ENCODE measurements around the gene GIT2. TPM values are rescaled to one million over a fixed set of nuclear protein-coding genes. Genes with fewer than 3 reads are reported as not detected.

GIT2 gene
- total and polyA plus RNA-seq, 10 of the 15 experiments (the other 5 are each of a cell fraction or from before 2014, with no cell fraction given), result 9.1 to 49.9 (median 43.9) TPM

- Histone ChIP-seq H3K9ac (ENCODE audit: control insufficient read depth, insufficient read depth, low read length) (no peak overlapping the region), H3K27me3 (replicated peaks in 1 of 2; ENCODE audit: control insufficient read depth in 2 of 2, insufficient read depth in 2 of 2, low read length in 1 of 2) (no peaks in the 10 kb centered on the region), H3K4me1 (ENCODE audit: control insufficient read depth, insufficient read depth, low read length) (no peaks in the 10 kb centered on the region), H3K36me3 (ENCODE audit: control insufficient read depth in 2 of 2, insufficient read depth in 2 of 2, low read length in 1 of 2) (peaks cover 14 to 20% of the 10 kb centered on the region in 2 experiments), H3K4me3 (no peak overlapping the region), H3K4me2 (ENCODE audit: control insufficient read depth, insufficient read depth) (no peak overlapping the region), H4K20me1 (ENCODE audit: control insufficient read depth, insufficient read depth) (no peaks in the 10 kb centered on the region), H3K79me2 (ENCODE audit: control insufficient read depth, insufficient read depth, low read length) (no peaks in the 10 kb centered on the region), H2AFZ (ENCODE audit: control insufficient read depth, low read depth, low read length) (no peak overlapping the region), H3K27ac (ENCODE audit: control insufficient read depth, insufficient read depth) (no peak overlapping the region), H3K9me3 (replicated peaks; ENCODE audit: control insufficient read depth, insufficient read depth, low read length) (no peaks in the 10 kb centered on the region)
- no peak for DNase-seq (ENCODE audit: low read depth, low spot score)
- ChIA-PET RAD21 (ENCODE audit: unreplicated experiment) (no interaction called here), SMC1A (ENCODE audit: uncharacterized antibody, unreplicated experiment) (no interaction called here), CTCF (interaction anchor here (1.7 kb wide), 1 partner anchor 48 kb away, joined by 4 read pairs; no protein-coding TSS in a partner anchor), POLR2A (interaction anchor here (1.4 kb wide), 1 partner anchor 8 kb away, joined by 3 read pairs; no protein-coding TSS in a partner anchor)
- WGBS (ENCODE audit: insufficient coverage, insufficient replicate concordance, low lambda C conversion rate, missing lambda C conversion rate), result 80% methylated on average over 5 of the region's 5 CpGs
- intact Hi-C loops (cut with micrococcal nuclease; ENCODE audit: unreplicated experiment) (no loop called here), in situ Hi-C loops (cut with MboI) (no loop called here)
- no peak for ATAC-seq
- TF ChIP-seq, protein P1, sequence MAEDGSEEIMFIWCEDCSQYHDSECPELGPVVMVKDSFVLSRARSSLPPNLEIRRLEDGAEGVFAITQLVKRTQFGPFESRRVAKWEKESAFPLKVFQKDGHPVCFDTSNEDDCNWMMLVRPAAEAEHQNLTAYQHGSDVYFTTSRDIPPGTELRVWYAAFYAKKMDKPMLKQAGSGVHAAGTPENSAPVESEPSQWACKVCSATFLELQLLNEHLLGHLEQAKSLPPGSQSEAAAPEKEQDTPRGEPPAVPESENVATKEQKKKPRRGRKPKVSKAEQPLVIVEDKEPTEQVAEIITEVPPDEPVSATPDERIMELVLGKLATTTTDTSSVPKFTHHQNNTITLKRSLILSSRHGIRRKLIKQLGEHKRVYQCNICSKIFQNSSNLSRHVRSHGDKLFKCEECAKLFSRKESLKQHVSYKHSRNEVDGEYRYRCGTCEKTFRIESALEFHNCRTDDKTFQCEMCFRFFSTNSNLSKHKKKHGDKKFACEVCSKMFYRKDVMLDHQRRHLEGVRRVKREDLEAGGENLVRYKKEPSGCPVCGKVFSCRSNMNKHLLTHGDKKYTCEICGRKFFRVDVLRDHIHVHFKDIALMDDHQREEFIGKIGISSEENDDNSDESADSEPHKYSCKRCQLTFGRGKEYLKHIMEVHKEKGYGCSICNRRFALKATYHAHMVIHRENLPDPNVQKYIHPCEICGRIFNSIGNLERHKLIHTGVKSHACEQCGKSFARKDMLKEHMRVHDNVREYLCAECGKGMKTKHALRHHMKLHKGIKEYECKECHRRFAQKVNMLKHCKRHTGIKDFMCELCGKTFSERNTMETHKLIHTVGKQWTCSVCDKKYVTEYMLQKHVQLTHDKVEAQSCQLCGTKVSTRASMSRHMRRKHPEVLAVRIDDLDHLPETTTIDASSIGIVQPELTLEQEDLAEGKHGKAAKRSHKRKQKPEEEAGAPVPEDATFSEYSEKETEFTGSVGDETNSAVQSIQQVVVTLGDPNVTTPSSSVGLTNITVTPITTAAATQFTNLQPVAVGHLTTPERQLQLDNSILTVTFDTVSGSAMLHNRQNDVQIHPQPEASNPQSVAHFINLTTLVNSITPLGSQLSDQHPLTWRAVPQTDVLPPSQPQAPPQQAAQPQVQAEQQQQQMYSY (CRISPR knock-in tag; IDR thresholded peaks at IDR 0.05), result no peak
- TF ChIP-seq ZZZ3 (IDR thresholded peaks at IDR 0.05; ENCODE audit: control insufficient read depth, insufficient read length, low read depth) (no peak), NBN (IDR thresholded peaks at IDR 0.05) (no peak)
- FAIRE-seq, result no peak
- BruUV-seq (replicated peaks), result no TSS peak
Observed at GRCh38 chr12:109946505-109946904, 49.7 kb downstream of the GIT2 start.
